Fibroblast of skin of left biceps (primary cell): ENCODE measurements around the gene RECQL5.
A peak's percentile ranks its signal among the peaks of the same experiment; 100 is the strongest.

Experiments used
- DNase-seq, 2 experiments: peaks; one replicate each; pipeline ENCODE4 v3.0.0-alpha.2; 2013; ENCODE audit warnings: low read depth in 2 of 2

RECQL5 gene

DNA sequence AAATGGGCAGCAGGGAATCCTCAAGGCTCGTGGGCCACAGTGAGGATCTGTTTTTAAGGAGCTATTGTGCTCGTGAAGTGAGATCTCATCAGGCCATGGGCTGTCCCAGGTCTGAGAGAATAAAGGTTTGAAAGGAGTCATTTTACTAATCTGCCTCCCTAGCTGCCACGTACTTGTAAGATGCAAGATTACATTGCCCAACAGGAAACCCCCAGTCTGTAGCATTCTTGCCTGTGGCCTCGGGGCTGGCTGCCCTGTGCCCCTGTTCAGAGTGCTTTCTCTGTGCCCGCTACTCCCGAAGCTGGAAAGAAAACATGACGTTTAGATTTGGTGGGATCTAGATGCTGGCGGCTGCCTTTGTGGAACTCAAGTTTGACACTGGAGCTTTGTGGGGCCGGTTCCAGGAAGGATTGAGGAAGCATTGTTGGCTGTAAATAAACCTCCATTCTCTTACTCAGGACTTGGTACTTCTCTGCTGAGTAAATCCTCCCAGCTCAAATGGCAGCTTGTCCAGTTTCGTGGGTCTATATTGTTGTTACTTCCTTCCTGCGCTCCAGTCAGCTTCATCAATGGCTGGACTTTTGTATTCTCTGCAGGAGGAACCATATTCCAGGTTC is 21.4 kb upstream of the RECQL5 start:
- DNase-seq: no peak

DNA sequence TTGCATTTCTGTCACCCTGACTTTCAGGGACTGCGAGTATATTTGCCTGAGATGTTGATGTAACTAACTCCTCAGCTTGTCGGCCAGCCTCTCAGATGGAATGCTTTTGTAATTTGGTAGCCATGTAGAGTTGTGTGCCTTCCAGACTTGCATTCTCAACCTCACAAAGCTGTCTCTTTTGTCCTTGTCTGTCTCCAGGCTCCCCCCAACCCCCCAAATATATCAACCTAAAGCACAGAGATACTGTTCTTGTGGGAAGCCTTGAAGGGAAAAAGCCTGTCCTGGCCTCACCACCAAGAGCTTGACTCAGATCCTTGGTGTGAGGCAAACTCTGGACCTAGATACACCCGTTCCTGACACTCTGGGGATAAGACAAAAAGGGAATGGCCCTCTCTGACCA is 18.5 kb upstream of the RECQL5 start:
- no peak for DNase-seq

DNA sequence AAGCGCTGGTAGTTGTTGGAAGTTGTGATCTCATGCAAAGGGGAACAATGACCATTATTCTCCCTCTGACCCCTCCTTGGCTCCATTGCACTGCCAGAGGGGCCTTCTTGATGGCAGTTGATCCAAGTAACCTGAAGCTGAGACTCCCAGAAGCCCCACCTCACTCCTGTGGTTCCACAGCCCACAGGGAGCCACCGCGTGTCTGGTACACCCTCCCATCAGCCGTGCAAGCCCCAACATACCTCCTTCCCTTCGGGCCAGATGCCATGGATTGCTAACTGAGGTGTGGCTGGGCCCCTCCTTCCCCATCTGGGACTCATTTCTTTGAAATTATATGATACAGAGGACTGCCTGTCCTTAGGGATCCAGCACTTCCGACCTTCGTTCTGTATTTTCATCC is 18.0 kb upstream of the RECQL5 start:
- DNase-seq: peak; percentile 18 to 36

DNA sequence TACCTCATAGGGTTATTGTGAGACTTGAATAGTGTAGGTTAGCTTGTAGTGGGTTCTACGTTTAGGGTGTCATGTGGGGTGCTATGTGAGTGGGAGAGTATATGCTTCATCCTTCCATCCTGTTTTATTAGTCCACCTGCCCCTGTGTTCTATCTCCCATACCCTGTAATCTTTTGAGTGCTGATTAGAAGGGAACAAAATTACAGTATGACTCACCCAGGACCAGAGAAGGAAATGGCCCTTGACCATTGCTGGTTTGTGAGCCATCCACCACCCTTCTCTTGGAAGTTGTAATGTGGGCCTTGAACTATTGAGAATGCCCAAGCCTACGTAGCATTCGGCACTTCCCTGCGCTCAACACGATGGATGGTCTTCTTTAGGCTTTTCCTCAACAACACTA is 17.3 kb upstream of the RECQL5 start:
- DNase-seq: no peak

DNA sequence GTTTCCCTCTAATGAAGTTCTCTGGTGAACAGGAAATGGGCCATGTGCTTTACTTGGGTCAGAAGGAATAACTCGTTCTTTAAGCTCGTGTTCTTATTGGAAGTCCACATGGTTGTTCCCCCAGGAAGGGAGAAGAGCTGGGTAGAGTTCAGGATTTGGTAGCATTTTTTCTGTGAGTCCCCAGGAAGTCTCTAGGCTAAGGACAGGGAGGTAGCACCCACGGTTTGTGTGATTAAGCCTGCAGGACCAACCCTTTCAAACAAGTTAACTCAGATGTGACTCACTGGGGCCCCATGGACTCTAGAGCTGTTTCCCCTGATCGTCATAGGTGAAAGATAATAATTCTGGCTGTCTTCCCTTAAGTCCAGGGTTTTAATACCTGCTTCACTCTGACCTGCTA is 16.6 kb upstream of the RECQL5 start:
- DNase-seq: no peak

DNA sequence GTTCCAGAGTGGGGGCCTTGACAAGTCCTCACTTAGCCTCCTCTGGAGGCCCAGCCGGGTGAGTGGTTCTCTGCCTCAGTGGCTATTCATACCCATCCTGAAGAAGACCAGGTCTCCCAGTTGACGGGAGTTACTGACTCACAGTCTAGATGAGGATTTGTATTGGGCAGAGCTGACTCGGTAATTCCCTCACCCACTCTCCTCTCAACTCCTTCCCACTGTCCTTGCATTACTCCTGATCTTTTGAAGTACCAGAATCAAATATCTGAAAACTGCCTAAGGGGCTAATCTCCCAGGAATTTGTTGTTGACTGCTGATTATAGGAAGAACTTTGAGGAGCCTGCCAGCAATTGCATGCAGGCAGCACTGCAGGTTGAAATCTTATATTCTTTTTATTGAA is 14.3 kb upstream of the RECQL5 start:
- no peak for DNase-seq

DNA sequence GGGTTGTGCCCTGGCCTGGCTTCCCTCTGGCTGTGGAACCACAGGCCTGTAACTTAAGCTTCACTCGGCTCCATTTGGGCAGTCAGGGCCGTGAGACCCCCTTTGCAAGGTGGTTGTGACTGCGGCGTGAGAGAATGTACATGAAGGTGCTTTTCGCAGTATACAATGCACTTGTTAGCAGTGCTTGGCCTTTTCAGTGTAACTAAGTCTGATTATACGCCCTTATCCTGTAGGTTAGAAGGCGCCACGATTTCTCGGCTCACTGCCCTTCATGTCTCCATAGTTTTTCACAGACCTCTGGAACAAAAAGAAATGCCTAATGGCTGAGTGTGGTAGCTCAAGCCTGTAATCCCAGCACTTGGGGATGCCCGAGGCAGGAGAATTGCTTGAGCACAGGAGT is 13.5 kb upstream of the RECQL5 start:
- DNase-seq: no peak

DNA sequence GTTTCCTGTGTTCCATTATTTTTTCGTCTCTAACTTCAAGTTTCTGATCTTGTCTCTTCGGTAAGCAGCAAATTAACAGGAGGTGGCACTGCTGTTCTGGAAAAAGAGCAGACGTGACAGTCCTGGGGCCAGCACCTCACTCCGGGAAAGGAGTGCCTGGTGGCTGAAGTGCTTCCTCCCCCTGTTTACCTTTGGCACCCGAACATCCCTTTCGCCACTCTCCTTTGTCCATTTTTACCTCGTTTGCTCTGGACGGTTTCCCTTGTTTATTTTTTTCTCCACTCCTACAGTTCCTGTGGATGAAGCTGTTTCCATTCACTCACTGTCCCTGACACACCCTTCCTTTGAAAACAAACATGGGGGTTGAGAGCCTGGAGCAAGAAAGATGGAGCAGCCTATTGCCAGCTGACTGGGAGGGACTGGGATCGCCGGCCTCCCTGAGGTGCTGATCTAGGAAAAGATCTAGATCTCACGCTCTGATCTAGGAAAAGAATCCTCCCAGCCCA is 12.8 kb upstream of the RECQL5 start:
- DNase-seq: no peak

DNA sequence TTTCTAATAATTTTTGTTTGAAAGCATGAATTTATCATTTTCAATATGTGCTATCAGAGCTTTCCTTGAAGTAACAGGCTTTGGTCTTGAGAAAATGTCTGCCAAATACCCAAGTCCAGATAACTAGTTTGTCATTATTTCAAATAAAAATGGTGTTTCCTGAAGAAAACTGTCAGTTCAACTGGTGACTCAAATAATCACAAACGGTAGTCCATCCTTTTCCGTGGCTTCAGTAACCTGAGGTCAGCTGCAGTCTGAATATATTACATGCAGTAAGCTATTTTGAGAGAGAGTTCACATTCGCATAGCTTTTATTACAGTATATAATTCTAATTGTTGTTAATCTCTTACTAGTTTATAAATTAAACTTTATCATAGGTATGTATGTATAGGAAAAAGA is 9.5 kb upstream of the RECQL5 start:
- DNase-seq: no peak

DNA sequence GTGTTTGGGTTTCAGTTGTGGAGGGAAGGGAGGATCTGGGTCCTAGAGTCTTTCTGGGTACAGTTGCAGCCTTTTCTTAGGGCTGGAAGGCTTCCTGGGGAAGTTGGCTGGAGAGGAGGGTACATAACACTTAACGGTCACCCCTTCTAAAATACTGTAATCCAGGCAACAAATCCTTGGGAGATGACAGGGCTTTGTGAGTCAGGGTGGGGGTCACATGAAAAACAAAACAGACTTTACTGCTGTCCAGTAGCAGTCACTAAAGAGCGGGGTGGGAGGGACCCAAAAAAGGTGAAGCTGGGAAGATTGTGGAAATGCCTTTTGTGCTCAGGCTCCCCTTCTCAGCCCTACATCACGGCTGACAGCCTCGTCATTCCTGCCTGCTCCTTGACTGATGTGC is 6.5 kb upstream of the RECQL5 start:
- no peak for DNase-seq

DNA sequence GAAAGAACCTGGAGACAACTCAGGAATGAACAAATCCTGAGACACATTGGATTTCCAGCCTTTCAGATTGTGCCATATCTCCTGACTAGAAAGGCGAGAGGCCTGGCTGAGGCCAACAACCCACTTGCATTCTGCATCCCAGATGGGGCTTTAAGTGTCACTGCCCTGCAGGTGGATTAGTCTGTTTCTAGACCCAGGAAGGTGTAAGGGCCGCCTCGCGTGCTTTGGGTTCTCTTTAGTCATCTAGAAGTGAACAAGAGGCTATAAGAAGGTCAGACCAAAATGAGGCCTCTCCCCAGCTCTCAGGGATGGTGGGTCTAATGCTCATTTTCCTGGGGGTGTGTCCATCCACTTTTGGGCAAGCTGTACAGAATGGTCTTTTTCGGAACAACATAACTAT is 5.1 kb upstream of the RECQL5 start:
- no peak for DNase-seq

DNA sequence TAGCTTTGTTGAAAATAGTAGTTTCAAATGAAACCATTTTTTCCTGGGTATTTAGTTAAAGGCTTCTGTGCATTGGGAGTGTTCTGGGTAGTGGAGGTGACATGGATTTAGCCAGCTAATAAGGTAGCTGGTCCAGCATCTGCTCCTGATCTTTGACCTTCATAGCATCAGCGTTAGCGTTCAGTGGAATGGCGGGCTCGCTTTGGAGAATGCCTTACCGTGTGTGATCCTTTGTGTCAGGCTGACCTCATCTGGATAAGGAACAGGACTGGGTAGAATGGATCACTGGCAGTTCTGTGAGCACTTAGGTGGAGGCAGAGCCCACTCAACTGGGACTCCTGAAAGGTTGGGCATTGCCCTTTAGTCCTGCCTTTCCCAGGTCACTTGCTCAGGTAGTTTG is 3.9 kb upstream of the RECQL5 start:
- DNase-seq: no peak

DNA sequence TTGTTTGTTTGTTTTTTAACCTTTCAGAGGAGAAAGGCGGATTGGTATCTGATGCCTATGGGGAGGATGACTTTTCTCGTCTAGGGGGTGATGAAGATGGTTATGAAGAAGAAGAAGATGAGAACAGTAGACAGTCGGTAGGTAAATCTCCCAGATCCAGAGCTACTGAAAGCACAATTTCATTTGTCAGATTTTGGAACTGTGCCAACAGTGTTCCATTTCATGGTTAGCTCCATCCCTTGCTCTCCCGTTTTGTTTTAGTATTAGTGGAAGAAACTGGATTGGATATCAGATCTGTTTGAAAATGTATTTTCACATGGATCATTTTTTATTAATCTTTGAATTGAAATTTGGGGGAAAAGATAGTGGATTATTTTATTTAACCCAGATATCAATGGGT is 1.5 kb upstream of the RECQL5 start:
- no peak for DNase-seq

DNA sequence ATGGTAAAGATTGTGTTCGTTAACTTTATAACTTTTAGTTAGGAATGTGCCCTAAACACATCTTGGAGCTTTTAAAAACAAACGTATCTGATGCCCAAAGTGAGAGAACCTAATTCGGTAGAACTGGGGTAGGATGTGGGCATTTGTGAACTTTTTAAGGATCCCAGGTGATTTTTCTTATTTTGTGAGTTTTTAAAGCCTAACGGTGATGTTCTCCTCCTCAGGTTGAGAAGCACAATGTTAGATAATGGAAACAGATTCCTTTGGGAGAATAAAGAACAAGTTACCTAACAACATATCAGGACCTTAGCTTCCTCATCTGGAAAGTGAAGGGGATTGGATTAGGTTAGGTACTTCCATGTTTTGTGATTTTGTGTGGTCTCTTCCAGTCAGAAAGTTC is 871 bp upstream of the RECQL5 start:
- no peak for DNase-seq

DNA sequence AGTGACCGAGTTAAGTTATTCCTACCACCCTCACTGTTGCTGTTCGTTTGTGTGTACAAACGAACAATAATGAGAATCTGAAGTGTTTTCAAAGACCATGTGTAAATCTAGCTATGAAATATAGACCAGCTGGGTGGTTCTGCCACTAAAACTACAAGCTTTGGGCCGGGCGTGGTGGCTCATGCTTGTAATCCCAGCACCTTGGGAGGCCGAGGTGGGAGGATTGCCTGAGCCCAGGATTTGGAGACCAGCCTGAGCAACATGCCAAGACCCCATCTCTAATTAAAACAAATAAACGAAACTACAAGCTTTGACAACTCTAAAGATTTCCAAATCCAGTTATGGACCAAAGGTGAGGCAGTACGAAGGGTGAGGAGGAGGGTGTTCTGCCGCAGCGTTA is 973 bp downstream of the RECQL5 start:
- no peak for DNase-seq

DNA sequence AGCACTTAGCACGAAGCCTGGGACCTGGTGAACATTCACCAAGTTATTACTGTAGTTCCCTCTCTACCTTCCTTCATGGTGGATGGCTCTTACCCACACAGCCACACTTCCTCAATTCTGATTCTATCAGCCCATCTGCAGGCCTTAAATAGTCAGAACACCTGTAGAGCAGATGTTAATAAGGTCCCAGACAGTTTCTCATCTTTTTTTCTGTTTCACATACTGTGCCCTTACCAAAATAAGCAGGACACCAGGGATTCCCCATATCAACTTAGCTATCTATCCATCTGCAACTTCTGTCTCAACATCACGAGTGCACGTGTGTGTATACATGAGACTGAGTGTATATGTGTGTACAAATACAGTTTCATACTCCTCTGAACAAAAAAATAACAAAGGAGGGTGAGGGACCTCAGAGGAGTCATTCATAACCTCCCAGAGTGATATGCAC is 2.8 kb downstream of the RECQL5 start:
- DNase-seq: no peak

DNA sequence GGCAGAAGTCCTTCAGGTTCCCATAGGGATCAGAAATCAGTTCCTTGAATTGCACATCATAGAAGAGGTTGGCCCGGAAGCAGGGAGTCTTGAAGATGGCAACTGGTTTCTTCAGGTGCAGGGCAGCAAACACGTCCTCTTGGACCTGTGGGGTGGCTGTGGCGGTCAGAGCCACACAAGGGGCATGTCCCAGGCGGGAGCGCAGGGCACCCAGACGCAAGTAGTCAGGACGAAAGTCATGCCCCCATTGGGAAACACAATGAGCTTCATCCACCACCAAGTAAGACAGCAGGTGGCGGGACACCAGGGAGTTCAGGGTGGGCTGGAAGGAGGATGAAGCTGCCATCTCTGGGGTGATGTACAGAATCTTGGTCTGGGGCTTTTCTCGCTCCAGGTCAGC is 4.4 kb downstream of the RECQL5 start:
- no peak for DNase-seq

DNA sequence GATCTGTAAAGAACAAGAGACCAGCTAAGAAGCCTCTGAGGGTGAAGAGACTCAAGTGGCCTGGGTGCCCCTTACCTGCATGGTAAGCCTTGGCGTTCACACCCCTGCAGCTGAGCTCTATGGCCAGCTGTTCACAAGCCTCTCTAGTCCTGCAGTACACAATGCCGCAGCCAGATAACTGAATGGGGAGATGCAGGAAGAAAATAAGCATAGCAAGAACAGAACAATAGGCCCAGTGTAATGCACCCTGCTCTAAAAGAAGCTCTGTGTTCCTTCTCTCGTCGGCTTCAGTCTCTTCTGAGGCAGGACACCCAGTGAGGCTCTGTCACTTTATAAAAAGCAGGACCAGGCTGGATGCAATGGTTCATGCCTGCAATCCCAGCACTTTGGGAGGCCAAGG is 5.4 kb downstream of the RECQL5 start:
- DNase-seq: no peak

DNA sequence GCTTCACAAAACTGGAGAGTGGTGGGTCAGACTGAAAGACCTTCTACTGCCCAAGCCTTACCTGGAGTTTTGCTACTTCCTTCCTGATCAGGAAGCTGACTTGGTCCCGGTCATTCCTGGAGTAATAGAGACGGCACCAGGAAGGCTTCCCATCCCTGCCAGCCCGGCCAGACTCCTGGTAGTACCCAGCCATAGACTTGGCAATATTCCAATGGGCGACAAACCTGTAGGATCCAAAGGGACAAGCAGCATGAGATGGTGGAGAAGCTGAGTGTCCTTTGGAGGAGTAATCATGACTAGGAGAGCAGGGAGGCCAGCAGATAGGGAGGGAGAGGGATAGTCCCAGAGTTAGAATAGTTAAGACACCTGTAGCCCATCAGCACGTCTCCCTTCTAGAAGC is 8.7 kb downstream of the RECQL5 start:
- no peak for DNase-seq

DNA sequence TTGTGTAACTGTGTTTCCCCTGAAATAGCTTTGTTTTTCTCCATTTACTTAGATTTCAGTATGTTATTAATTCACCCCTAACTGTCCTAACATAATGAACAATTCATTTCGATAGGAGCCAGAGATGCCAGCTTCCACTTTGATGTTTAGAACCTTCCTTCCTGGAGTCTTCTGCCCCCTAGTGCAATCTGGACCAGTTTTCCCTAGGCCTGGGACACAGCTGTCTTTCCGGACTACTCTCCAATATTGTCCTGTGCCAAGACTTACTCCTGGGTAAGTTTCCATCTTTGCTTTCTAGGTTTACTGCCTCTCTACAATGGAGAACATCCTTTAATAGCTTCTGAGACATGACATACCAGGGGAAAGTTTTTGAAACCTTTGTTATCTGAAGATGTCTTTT is 12.8 kb downstream of the RECQL5 start:
- DNase-seq: no peak

DNA sequence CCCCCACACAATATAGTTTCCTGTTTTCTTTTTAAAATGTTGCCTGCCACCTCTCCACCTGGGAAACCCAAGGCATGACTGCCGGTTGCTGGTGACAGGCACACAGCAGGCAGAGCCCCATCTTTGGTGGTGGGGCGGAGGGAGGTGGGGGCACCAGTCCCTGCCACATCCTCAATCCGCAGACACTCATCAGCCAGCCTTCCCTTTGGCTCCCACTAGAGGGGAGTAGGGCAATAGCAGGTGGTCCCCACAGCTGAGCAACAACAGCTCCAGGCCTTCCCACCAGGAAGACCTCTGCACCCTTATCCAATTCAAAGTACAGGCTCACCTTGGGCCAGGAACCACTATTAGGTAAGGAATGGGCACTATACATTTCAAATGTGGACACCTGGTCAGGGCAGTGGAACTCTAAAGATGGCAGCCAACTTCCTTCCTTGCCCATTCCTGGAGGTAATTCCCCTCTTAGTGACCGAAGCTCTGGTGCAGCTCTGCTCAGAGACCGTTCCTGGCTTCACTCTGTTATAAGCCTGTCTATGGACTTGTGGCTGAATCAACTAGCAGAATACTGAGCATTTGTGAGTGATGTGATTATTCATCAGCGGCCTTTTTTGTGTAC is 13.9 kb downstream of the RECQL5 start:
- no peak for DNase-seq

DNA sequence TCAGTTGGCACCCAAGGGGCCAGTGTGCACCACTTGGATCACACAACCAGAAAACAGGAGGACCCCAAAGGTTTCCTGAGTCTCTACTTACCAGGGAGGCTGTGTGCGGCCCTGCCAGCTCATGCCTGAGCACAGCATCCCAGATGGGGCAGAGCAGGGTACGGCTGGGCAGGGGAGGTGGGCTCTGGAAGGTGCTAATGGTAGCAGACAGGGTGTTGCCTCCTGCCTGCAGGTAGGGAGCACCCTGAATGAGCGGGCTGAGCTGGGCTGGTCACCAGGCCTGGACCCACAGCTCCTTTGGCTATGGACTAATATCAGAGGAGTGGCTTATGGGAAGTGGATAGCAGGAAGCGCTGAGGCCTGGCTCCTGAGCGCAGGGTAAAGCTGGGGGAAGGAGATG is 14.6 kb downstream of the RECQL5 start:
- no peak for DNase-seq

DNA sequence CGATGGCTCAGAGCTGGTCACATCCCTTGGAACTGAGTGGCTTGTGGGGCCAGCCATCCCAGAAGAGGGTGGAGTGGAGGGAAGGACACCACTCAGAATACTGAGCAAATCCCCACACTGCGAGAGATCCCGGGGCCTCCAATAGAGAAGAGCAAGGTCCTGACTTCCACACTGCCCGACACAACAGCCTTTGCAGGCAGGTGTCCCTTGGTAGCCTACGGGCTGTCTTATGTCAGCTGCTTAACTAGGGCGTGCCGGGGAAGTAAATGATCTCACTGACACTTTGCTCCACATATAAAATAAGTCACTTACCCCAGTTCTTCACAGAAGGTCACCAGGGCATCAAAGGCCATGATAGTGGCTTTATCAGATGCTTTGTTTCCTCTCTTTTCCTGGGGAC is 16.1 kb downstream of the RECQL5 start:
- DNase-seq: no peak

DNA sequence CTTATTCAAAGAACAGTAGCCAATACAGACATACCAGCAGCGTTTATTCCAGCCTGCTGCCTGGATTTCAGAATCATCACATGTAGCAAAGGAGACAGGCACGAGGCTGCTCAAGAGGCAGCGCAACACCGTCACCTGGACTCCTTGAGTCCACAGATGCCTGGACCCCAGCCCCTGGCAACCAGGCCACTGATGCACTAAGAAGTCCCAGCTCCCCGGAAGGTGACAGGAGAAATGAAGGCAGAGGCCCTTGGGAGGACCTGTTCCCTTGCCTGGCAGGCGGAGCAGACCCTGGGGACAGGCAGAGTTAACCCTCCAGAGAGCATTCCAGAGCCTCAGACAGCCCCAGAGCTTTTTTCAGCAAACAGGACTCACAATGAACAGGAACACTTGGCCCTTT is 17.3 kb downstream of the RECQL5 start:
- DNase-seq: no peak
